Nucleus accumbens (tissue), 56 donors: ENCODE results near the gene EML1.

Experiments used
- DNase-seq, 56 donors: peaks; one replicate each; lab custom pipeline; 2025; lab: John Stamatoyannopoulos, UW

The EML1 gene

GRCh38 chr14:99946652-99947489 lies 153.7 kb downstream of the EML1 start:
- peak in 5 of 56 donors; percentile 2 to 38 (median 8) for DNase-seq

GRCh38 chr14:99947695-99948094 lies 154.5 kb downstream of the EML1 start:
- DNase-seq = no peak

- peak in 1 of 56 donors; percentile 10 for DNase-seq
These were observed 156.0 kb downstream of the EML1 start for GRCh38 chr14:99949011-99949732.

GRCh38 chr14:99950181-99950580 lies 157.0 kb downstream of the EML1 start:
- no peak for DNase-seq

GRCh38 chr14:99951085-99951484 lies 157.9 kb downstream of the EML1 start:
- no peak for DNase-seq

GRCh38 chr14:99952039-99952438 lies 158.8 kb downstream of the EML1 start:
- DNase-seq = no peak

GRCh38 chr14:99952453-99952852 lies 159.2 kb downstream of the EML1 start:
- DNase-seq = no peak

- DNase-seq = no peak
These were observed 162.7 kb downstream of the EML1 start for GRCh38 chr14:99955826-99956455.

GRCh38 chr14:99958380-99958779 lies 165.2 kb downstream of the EML1 start:
- DNase-seq = no peak

GRCh38 chr14:99961826-99962518 lies 168.8 kb downstream of the EML1 start:
- no peak for DNase-seq

GRCh38 chr14:99964979-99965378 lies 171.8 kb downstream of the EML1 start:
- no peak for DNase-seq

- DNase-seq = no peak
These were observed 173.0 kb downstream of the EML1 start for GRCh38 chr14:99966037-99966835.

- no peak for DNase-seq
These were observed 173.7 kb downstream of the EML1 start for GRCh38 chr14:99966912-99967311.

GRCh38 chr14:99968191-99968920 lies 175.1 kb downstream of the EML1 start:
- DNase-seq = no peak

GRCh38 chr14:99968941-99969340 lies 175.7 kb downstream of the EML1 start:
- no peak for DNase-seq

- no peak for DNase-seq
These were observed 176.6 kb downstream of the EML1 start for GRCh38 chr14:99969673-99970322.

GRCh38 chr14:99971087-99971940 lies 178.1 kb downstream of the EML1 start:
- DNase-seq = peak in 55 of 56 donors; percentile 19 to 89 (median 74)
